Measurements from ENCODE around the gene RAB9B. TPM values are rescaled to one million over a fixed set of nuclear protein-coding genes. Genes with fewer than 3 reads are reported as not detected.

The RAB9B gene
- total RNA-seq, 4 donors from 2014 or later = 0.50 to 3.9 (median 0.76) TPM

DNA sequence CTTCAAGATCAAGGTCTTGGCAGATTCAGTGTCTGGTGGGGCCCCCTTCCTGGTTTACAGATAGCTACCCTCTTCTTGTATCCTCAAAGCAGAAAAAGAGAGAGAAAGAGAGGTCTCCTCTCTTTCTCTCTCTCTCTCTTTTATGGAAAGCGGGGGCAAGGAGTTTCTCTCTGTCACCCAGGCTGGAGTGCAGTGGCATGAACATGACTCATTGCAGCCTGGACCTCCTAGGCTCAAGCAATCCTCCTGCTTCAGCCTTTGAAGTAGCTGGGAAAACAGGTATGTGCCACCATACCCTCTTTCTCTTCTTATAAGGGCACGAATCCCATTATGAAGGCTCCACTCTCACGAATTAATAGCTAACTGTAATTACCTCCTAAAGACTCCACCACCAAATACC is 20.2 kb downstream of the RAB9B start:
- no peak for ATAC-seq (ENCODE audit: low FRiP score)
- TF ChIP-seq, protein P1, sequence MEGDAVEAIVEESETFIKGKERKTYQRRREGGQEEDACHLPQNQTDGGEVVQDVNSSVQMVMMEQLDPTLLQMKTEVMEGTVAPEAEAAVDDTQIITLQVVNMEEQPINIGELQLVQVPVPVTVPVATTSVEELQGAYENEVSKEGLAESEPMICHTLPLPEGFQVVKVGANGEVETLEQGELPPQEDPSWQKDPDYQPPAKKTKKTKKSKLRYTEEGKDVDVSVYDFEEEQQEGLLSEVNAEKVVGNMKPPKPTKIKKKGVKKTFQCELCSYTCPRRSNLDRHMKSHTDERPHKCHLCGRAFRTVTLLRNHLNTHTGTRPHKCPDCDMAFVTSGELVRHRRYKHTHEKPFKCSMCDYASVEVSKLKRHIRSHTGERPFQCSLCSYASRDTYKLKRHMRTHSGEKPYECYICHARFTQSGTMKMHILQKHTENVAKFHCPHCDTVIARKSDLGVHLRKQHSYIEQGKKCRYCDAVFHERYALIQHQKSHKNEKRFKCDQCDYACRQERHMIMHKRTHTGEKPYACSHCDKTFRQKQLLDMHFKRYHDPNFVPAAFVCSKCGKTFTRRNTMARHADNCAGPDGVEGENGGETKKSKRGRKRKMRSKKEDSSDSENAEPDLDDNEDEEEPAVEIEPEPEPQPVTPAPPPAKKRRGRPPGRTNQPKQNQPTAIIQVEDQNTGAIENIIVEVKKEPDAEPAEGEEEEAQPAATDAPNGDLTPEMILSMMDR (IDR thresholded peaks at IDR 0.05) = no peak

DNA sequence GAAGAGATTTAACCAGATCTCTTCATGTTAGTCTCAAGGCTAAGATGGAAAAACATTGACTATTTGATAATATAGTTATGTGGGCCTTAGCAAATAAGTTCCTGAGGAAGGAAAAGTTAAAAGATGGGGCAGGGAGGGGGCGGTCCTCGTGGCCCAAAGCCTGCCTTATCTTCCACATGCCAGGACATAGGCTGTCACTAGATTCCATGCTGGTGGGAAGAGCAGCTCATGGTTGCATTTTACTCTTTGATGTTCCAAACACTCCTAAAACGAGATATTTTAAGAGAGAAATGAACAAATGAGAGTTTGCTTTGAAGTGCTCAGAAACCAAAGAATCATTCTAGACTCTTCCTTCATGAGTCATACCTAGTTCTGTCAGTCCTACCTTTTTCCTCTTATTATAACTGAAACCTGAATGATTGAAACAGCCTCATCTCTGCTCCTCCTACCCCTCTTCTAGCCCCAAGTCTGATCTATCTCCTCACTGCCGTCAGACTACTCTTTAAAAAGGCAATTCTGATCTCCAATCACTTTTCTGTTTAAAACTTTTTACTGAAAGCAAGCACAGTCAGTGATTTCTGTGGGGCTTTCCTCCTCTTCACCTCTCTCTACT is 25.1 kb downstream of the RAB9B start:
- TF ChIP-seq, protein P1 (IDR thresholded peaks at IDR 0.05) = no peak
- ATAC-seq (ENCODE audit: low FRiP score) = no peak
- DNase-seq (ENCODE audit: low spot score) = no peak

More for the DNA sequence above, 20.2 kb downstream of the RAB9B start:
- no peak for DNase-seq (ENCODE audit: low spot score)

DNA sequence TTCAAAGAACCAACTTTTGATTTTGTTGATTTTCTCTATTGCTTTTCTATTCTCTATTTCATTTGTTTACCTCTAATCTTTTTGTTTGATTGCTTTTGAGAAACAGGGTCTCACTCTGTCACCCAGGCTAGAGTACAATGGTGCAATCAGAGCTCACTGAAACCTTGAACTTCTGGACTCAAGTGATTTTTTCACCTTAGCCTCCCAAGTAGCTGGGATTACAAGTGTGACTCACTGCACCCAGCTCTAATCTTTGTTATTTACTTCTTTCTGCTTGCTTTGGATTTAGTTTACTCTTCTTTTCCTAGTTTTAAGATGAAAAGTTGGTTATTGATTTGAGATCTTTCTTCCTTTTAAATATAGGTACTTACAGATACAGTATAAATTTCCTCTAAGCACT is 26.2 kb downstream of the RAB9B start:
- ATAC-seq (ENCODE audit: low FRiP score) (no peak), DNase-seq (ENCODE audit: low spot score) (no peak)
- TF ChIP-seq, protein P1 (IDR thresholded peaks at IDR 0.05) = no peak

DNA sequence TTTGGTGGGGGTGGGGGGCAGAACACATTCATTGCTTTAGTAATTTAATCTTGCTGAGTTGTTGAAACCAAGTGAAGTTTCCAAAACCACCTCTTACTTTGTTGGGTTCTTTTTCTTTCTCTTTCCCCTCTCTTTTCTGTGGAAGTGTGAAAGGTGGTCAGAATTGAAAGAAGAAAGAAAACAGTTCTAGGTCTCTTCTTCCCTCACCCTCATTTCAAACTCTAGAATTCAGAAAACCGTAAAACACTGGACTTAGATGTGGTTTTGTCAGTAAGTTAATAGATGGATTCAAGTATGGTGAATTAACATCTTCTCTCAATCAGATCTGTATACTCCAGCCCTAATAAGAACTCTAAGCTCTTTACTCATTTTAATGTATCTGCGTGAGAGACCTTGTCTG is 31.7 kb downstream of the RAB9B start:
- ATAC-seq (ENCODE audit: low FRiP score) = no peak
- no peak for DNase-seq (ENCODE audit: low spot score)
- TF ChIP-seq, protein P1 (IDR thresholded peaks at IDR 0.05) = no peak

DNA sequence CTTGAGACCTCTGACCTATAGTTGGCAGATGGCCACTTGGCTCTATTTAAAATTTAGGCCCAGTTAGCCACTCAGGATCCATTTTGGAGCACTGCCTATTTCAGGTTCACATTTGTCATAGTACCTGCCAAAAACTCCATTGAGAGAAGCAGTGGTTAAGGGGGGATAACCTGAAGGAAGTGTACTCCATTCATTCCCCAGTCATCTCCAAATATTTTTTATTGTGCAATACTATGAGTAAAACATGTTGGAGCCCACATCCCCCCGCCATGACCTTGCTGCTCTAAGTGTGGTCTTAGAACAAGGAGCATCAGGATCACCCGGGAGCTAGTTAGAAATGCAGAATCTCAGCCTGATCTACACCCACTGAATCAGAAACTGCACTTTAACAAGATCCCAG is 34.4 kb downstream of the RAB9B start:
- DNase-seq (ENCODE audit: low spot score) = no peak
- ATAC-seq (ENCODE audit: low FRiP score) = no peak
- TF ChIP-seq, protein P1 (IDR thresholded peaks at IDR 0.05) = no peak

DNA sequence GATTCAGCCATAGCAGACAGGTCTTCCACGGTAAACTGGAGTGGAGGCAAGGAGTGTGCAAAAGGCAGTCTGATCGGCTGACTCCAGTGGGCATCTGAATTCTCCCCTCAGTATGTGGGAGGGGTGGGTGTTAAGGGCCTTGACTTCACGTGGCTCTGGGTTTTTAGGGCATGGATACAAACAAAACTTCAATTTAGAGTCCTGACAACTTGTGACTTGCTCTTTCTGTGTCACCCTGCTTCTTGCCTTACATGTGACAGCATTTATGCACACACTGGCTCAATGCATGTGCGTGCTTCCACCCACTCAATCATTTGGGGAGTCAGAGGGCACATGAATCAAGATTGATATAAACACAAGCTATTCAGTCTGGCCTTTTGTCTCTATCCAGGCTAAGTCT is 37.9 kb downstream of the RAB9B start:
- ATAC-seq (ENCODE audit: low FRiP score) = no peak
- TF ChIP-seq, protein P1 (IDR thresholded peaks at IDR 0.05) = no peak
- no peak for DNase-seq (ENCODE audit: low spot score)

DNA sequence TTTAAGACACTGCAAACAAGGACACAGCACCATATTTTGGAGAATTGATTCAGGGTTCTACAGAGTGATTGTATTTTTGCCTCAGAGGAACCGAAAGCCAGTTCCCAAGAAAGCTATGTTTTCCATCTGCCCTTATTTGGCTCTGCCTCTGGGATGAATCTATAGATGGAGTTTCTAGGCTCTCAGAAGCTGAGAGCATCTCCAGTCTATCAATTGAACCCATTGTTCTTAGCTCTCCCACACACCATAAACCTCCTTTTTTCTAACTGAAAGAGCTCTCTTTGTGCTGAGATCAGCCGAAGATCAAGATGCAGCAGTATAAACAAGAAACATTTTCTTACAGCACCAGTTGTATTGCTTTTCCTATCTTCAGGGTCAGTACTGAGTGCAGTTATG is 38.5 kb downstream of the RAB9B start:
- ATAC-seq (ENCODE audit: low FRiP score) (no peak), DNase-seq (ENCODE audit: low spot score) (no peak)
- TF ChIP-seq, protein P1 (IDR thresholded peaks at IDR 0.05) = no peak

All from omental fat pad (tissue), 4 donors.